K562 (cell line): Measurements from ENCODE around the gene AIG1. TPM values are rescaled to one million over a fixed set of nuclear protein-coding genes. Genes with fewer than 3 reads are reported as not detected.

ENCODE experiments used
- ATAC-seq: fragments of 200-7000 bp; cut with Tn5 transposase; 3 replicates; pipeline ENCODE4 v1.9.1; 2020; ENCODE audit warnings: moderate library complexity
- BruUV-seq: library from RNA; stranded (reverse); fragments of 400-500 nt; replicated peaks from 2 replicates; lab custom pipeline; 2021; lab: Mats Ljungman, UMichigan
- CTCF ChIA-PET: fragments of 300-600 bp; formaldehyde crosslinking; extraction: SDS; loops from one replicate; lab custom pipeline; 2021; ENCODE audit warnings: low intra/inter-chr PET ratio; lab: Yijun Ruan, JAX
- POLR2A ChIA-PET: fragments of 300-600, 350-650 bp; sonication (Branson Sonifier 250); formaldehyde crosslinking; extraction: SDS; loops from one replicate; lab custom pipeline; 2021; ENCODE audit warnings: antibody characterized with exemption, inconsistent platforms; lab: Yijun Ruan, JAX
- DNase-seq, 4 experiments: peaks; one replicate each; pipeline versions ENCODE4 v3.0.0 to v3.0.0-alpha.2; 2011 to 2018; ENCODE audit warnings: low spot score in 3 of 4, mixed read lengths in 3 of 4; ENCODE audit errors: extremely low read depth in 1 of 4
- FAIRE-seq: peaks from 2 replicates; lab custom pipeline; 2011; peaks lifted over from hg19 to GRCh38; lab: Jason Lieb, UNC
- H2AFZ ChIP-seq: 2 replicates; pipeline ENCODE4 v1.6.0; 2011; ENCODE audit warnings: low read depth, low read length, control low read depth, inconsistent platforms
- H3K27ac ChIP-seq: fragments of 200-600 bp; 3 replicates; pipeline ENCODE4 v1.8.0; 2011; ENCODE audit warnings: low read depth, mild to moderate bottlenecking, control low read depth, inconsistent platforms, low read length, moderate library complexity, mixed read lengths; ENCODE audit errors: extremely low read depth
- H3K27me3 ChIP-seq, 2 experiments: fragments of 300-600 bp in 1 of 2; 2 replicates in 1 of 2; 3 replicates in 1 of 2; pipeline versions ENCODE4 v1.6.0 to v1.8.0; 2011; ENCODE audit warnings: inconsistent platforms in 2 of 2, low read length in 2 of 2, mild to moderate bottlenecking in 1 of 2, mixed read lengths in 1 of 2, moderate library complexity in 1 of 2; ENCODE audit not compliant: control insufficient read depth in 2 of 2, insufficient read depth in 2 of 2
- H3K36me3 ChIP-seq: fragments of 300-600 bp; 3 replicates; pipeline ENCODE4 v1.8.0; 2011; ENCODE audit warnings: mild to moderate bottlenecking, low read length, inconsistent platforms; ENCODE audit not compliant: control insufficient read depth, insufficient read depth
- H3K4me1 ChIP-seq, 2 experiments: fragments of 200-600 bp in 1 of 2; replicated peaks in 1 of 2; 2 replicates in 1 of 2; 3 replicates in 1 of 2; pipeline versions ENCODE4 v1.5.1 to v1.8.0; 2011; ENCODE audit warnings: inconsistent platforms in 2 of 2, low read length in 2 of 2, mild to moderate bottlenecking in 1 of 2, mixed read lengths in 1 of 2, moderate library complexity in 1 of 2; ENCODE audit not compliant: control insufficient read depth in 2 of 2, insufficient read depth in 2 of 2
- H3K4me2 ChIP-seq: 2 replicates; pipeline ENCODE4 v1.6.1; 2011; ENCODE audit warnings: low read length, control low read depth, inconsistent platforms, mixed read lengths; ENCODE audit not compliant: insufficient read depth
- H3K4me3 ChIP-seq: fragments of 200-600 bp; sonication (generic), shearing (Covaris generic); 2 replicates; pipeline ENCODE4 v1.5.1; 2016; ENCODE audit warnings: control low read depth, inconsistent platforms
- H3K79me2 ChIP-seq: fragments of 200-600 bp; 3 replicates; pipeline ENCODE4 v1.8.0; 2011; ENCODE audit warnings: low read length, inconsistent platforms; ENCODE audit not compliant: control insufficient read depth, insufficient read depth
- H3K9ac ChIP-seq, 2 experiments: 2 replicates each; pipeline versions ENCODE4 v1.6.0 to v1.6.1; 2011; ENCODE audit warnings: low read depth in 2 of 2, low read length in 2 of 2, control low read depth in 1 of 2, inconsistent platforms in 1 of 2, mild to moderate bottlenecking in 1 of 2, mixed read lengths in 1 of 2; ENCODE audit not compliant: insufficient read depth in 1 of 2
- H3K9me1 ChIP-seq: one replicate; pipeline ENCODE4 v1.6.0; 2011; ENCODE audit warnings: inconsistent platforms, mild to moderate bottlenecking, low read length, moderate library complexity; ENCODE audit not compliant: control insufficient read depth, insufficient read depth
- H3K9me3 ChIP-seq: replicated peaks from 2 replicates; pipeline ENCODE4 v1.5.1; 2011; ENCODE audit warnings: low read depth, low read length, inconsistent platforms; ENCODE audit not compliant: control insufficient read depth, insufficient read depth
- H4K20me1 ChIP-seq: replicated peaks from 2 replicates; pipeline ENCODE4 v1.6.1; 2011; ENCODE audit warnings: low read length, inconsistent platforms, mixed read lengths; ENCODE audit not compliant: control insufficient read depth, insufficient read depth
- MEF2A ChIP-seq: IDR thresholded peaks from 2 replicates; pipeline ENCODE4 v1.6.1; 2011; ENCODE audit warnings: low read depth, mild to moderate bottlenecking, low read length, moderate library complexity; ENCODE audit not compliant: control insufficient read depth
- WGBS: fragments of 100-300 bp; shearing (Covaris generic); methylation state at CpG from one replicate; pipeline ENCODE4 v1.1.6; 2016; ENCODE audit warnings: low coverage, mixed read lengths; ENCODE audit not compliant: insufficient coverage; ENCODE audit errors: missing lambda C conversion rate; 5-methylcytosine and 5-hydroxymethylcytosine counted together
- in situ Hi-C: fragments of 300-500 bp; cut with MboI; formaldehyde crosslinking; loops from 4 replicates; pipeline ENCODE4 v1.15.0; 2018; ENCODE audit warnings: inconsistent platforms, mixed read lengths
- intact Hi-C: fragments of 100-400 bp; cut with micrococcal nuclease; formaldehyde crosslinking; loops from 2 replicates; pipeline ENCODE4 v1.14.2; 2022
- polyA plus RNA-seq, 8 experiments: library from polyadenylated mRNA; depleted of rRNA in 4 of 8; stranded (reverse) in 5 of 8; unstranded in 3 of 8; fragments of >200 nt; fragmentation: Nextera tagmentation in 2 of 8; fragmentation: Illumina TruSeq in 1 of 8; extraction: Ambion mirVana in 2 of 8; extraction: Trizol in 1 of 8; gene quantifications; 2 replicates each; pipeline versions ENCODE4 v1.2.1 to v1.2.3, GENCODE V29; 2011 to 2014; ENCODE audit warnings: inconsistent platforms in 1 of 8, missing spikeins in 1 of 8
- total RNA-seq, 7 experiments: library from RNA; depleted of rRNA in 6 of 7; stranded (reverse); fragments of >200 nt in 6 of 7; fragmentation: Illumina TruSeq in 2 of 7; extraction: Trizol in 2 of 7; gene quantifications; 2 replicates each; pipeline versions ENCODE4 v1.2.1 to v1.2.3, GENCODE V29; 2011 to 2021; ENCODE audit warnings: low replicate concordance in 1 of 7
- TF ChIP-seq, protein P1 (sequence below), 2 experiments: IDR thresholded peaks in 1 of 2; conservative IDR thresholded peaks in 1 of 2; 2 replicates each; pipeline ENCODE4 v1.6.1; 2016; ENCODE audit warnings: low read depth in 2 of 2, mild to moderate bottlenecking in 1 of 2, missing compliant biosample characterization in 1 of 2, missing genetic modification characterization in 1 of 2, moderate library complexity in 1 of 2

Gene AIG1
- total and polyA plus RNA-seq, 9 of the 15 experiments (the other 6 are each of a cell fraction or from before 2014, with no cell fraction given) = 74.8 to 333 (median 127) TPM

- no peak for TF ChIP-seq MEF2A
These were observed 316.2 kb downstream of the AIG1 start (continued) for GRCh38 chr6:143376861-143377260.

DNA sequence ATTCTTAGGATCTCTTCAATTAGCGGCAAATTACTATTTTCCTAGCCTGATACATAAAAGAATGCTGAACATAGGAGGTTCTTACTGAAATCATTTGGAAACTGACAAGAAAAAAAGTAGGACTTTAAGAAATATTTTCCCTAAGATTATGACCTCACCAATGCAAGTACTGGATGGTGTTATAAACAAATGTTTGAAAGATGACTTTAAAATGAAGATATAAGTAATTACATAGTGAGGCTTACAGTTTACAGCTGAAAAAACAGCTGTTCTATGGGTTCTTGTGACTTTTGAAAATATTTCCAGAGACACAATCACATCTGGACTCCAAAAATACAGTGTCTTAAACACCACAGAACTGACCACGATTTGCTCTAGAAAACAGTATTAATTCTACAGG lies 324.9 kb downstream of the AIG1 start:
- no peaks in the 10 kb centered on the region for H3K9me3 ChIP-seq
- FAIRE-seq (no peak), DNase-seq (no peak), ATAC-seq (no peak)
- no peaks in the 10 kb centered on the region for H3K36me3 ChIP-seq
- H3K4me3 ChIP-seq = no peak overlapping the region
- H4K20me1 ChIP-seq = no peaks in the 10 kb centered on the region
- no TSS peak for BruUV-seq
- CTCF ChIA-PET = no interaction called here
- no peaks in the 10 kb centered on the region for H3K4me1 ChIP-seq
- POLR2A ChIA-PET = interaction anchor here (0.6 kb wide), 1 partner anchor 626 kb away, joined by 3 read pairs; no protein-coding TSS in a partner anchor
- H3K9ac ChIP-seq = no peak overlapping the region
- H3K79me2 ChIP-seq = no peaks in the 10 kb centered on the region
- WGBS = 2% methylated on average over 2 of the region's 2 CpGs
- H3K27me3 ChIP-seq = peaks cover 24 to 34% of the 10 kb centered on the region in 2 experiments; a peak in 4 of 5 replicates
- intact Hi-C loops = no loop called here
- in situ Hi-C loops = no loop called here
- H3K9me1 ChIP-seq = no peaks in the 10 kb centered on the region
- H3K27ac ChIP-seq = no peak overlapping the region
- H2AFZ ChIP-seq = no peak overlapping the region
- TF ChIP-seq, protein P1, sequence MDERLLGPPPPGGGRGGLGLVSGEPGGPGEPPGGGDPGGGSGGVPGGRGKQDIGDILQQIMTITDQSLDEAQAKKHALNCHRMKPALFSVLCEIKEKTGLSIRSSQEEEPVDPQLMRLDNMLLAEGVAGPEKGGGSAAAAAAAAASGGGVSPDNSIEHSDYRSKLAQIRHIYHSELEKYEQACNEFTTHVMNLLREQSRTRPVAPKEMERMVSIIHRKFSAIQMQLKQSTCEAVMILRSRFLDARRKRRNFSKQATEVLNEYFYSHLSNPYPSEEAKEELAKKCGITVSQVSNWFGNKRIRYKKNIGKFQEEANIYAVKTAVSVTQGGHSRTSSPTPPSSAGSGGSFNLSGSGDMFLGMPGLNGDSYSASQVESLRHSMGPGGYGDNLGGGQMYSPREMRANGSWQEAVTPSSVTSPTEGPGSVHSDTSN (CRISPR knock-in tag; IDR thresholded peaks at IDR 0.05; ENCODE audit: low read depth) = no peak
- TF ChIP-seq, protein P1 (tag; conservative IDR thresholded peaks at IDR 0.05; ENCODE audit: low read depth) = no peak
- H3K4me2 ChIP-seq = no peak overlapping the region
